Measurements from ENCODE around the gene KCNIP2. TPM values are rescaled to one million over a fixed set of nuclear protein-coding genes. Genes with fewer than 3 reads are reported as not detected.

KCNIP2 gene
- polyA plus RNA-seq, 1 of the 3 experiments (the other 2 are of a cell fraction): 1.0 TPM

- Histone ChIP-seq H3K27ac (ENCODE audit: low read depth in 2 of 2, low read length in 1 of 2) (peak overlapping the region in 1 of 2 experiments; percentile 47; a peak in 2 of 4 replicates), H3F3A (replicated peaks; ENCODE audit: insufficient read depth) (no peaks in the 10 kb centered on the region), H3K9me2 (no peaks in the 10 kb centered on the region), H3K4me3 (ENCODE audit: low read depth in 2 of 2, low read length in 1 of 2) (no peak overlapping the region), H3K79me2 (ENCODE audit: insufficient read depth) (no peaks in the 10 kb centered on the region), H3K9me3 (no peaks in the 10 kb centered on the region), H3K9ac (no peak overlapping the region), H2AFZ (ENCODE audit: low read depth) (no peak overlapping the region), H3K27me3 (ENCODE audit: insufficient read depth) (no peaks in the 10 kb centered on the region), H3K4me1 (ENCODE audit: control insufficient read depth in 1 of 2, insufficient read depth in 2 of 2, low read depth in 1 of 2, low read length in 1 of 2) (peaks cover 0 to 10% of the 10 kb centered on the region in 2 experiments; a peak in 1 of 4 replicates), H3K4me2 (peak overlapping the region; percentile 15; the same call in 1 of the 2 replicates), H3K36me3 (replicated peaks in 1 of 2; ENCODE audit: control insufficient read depth in 1 of 2, insufficient read depth in 2 of 2, low read length in 1 of 2) (no peaks in the 10 kb centered on the region), H4K20me1 (ENCODE audit: insufficient read depth) (no peaks in the 10 kb centered on the region)
- no peak for DNase-seq
- WGBS (ENCODE audit: low lambda C conversion rate): 76% methylated on average over 13 of the region's 13 CpGs
- TF ChIP-seq SMC3 (IDR thresholded peaks at IDR 0.05; ENCODE audit: low read depth, low read length) (no peak), ELF1 (IDR thresholded peaks at IDR 0.05) (no peak), NRF1 (IDR thresholded peaks at IDR 0.05; ENCODE audit: low read depth, low read length) (no peak), JUND (IDR thresholded peaks at IDR 0.05) (no peak), EP300 (IDR thresholded peaks at IDR 0.05; ENCODE audit: borderline replicate concordance in 1 of 2, low read depth in 1 of 2, low read length in 1 of 2) (no peak), FOXM1 (IDR thresholded peaks at IDR 0.05; ENCODE audit: low read depth) (no peak), EZH2phosphoT487 (IDR thresholded peaks at IDR 0.05; ENCODE audit: borderline replicate concordance, low read depth) (no peak), YY1 (IDR thresholded peaks at IDR 0.05; ENCODE audit: low read depth) (no peak), RCOR1 (IDR thresholded peaks at IDR 0.05; ENCODE audit: low read length) (no peak)
- TF ChIP-seq, protein P1, sequence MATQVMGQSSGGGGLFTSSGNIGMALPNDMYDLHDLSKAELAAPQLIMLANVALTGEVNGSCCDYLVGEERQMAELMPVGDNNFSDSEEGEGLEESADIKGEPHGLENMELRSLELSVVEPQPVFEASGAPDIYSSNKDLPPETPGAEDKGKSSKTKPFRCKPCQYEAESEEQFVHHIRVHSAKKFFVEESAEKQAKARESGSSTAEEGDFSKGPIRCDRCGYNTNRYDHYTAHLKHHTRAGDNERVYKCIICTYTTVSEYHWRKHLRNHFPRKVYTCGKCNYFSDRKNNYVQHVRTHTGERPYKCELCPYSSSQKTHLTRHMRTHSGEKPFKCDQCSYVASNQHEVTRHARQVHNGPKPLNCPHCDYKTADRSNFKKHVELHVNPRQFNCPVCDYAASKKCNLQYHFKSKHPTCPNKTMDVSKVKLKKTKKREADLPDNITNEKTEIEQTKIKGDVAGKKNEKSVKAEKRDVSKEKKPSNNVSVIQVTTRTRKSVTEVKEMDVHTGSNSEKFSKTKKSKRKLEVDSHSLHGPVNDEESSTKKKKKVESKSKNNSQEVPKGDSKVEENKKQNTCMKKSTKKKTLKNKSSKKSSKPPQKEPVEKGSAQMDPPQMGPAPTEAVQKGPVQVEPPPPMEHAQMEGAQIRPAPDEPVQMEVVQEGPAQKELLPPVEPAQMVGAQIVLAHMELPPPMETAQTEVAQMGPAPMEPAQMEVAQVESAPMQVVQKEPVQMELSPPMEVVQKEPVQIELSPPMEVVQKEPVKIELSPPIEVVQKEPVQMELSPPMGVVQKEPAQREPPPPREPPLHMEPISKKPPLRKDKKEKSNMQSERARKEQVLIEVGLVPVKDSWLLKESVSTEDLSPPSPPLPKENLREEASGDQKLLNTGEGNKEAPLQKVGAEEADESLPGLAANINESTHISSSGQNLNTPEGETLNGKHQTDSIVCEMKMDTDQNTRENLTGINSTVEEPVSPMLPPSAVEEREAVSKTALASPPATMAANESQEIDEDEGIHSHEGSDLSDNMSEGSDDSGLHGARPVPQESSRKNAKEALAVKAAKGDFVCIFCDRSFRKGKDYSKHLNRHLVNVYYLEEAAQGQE (IDR thresholded peaks at IDR 0.05; ENCODE audit: low read depth, low read length): no peak
- TF ChIP-seq, protein P2, sequence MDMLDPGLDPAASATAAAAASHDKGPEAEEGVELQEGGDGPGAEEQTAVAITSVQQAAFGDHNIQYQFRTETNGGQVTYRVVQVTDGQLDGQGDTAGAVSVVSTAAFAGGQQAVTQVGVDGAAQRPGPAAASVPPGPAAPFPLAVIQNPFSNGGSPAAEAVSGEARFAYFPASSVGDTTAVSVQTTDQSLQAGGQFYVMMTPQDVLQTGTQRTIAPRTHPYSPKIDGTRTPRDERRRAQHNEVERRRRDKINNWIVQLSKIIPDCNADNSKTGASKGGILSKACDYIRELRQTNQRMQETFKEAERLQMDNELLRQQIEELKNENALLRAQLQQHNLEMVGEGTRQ (IDR thresholded peaks at IDR 0.05; ENCODE audit: borderline replicate concordance, low read depth, low read length): no peak
- TF ChIP-seq, protein P3, sequence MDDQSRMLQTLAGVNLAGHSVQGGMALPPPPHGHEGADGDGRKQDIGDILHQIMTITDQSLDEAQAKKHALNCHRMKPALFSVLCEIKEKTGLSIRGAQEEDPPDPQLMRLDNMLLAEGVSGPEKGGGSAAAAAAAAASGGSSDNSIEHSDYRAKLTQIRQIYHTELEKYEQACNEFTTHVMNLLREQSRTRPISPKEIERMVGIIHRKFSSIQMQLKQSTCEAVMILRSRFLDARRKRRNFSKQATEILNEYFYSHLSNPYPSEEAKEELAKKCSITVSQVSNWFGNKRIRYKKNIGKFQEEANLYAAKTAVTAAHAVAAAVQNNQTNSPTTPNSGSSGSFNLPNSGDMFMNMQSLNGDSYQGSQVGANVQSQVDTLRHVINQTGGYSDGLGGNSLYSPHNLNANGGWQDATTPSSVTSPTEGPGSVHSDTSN (IDR thresholded peaks at IDR 0.05): no peak
- TF ChIP-seq, protein P4, sequence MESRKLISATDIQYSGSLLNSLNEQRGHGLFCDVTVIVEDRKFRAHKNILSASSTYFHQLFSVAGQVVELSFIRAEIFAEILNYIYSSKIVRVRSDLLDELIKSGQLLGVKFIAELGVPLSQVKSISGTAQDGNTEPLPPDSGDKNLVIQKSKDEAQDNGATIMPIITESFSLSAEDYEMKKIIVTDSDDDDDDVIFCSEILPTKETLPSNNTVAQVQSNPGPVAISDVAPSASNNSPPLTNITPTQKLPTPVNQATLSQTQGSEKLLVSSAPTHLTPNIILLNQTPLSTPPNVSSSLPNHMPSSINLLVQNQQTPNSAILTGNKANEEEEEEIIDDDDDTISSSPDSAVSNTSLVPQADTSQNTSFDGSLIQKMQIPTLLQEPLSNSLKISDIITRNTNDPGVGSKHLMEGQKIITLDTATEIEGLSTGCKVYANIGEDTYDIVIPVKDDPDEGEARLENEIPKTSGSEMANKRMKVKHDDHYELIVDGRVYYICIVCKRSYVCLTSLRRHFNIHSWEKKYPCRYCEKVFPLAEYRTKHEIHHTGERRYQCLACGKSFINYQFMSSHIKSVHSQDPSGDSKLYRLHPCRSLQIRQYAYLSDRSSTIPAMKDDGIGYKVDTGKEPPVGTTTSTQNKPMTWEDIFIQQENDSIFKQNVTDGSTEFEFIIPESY (IDR thresholded peaks at IDR 0.05; ENCODE audit: borderline replicate concordance, low read depth): no peak
- ChIA-PET CTCF (interaction anchor here (1.1 to 13.0 kb wide), 7 partner anchors 8 to 194 kb away, joined by 3 to 108 read pairs (median 4); partner anchors contain the start of gene KCNIP2), POLR2A (no interaction called here)
Measured at GRCh38 chr10:101879456-101880231, 36.0 kb upstream of the KCNIP2 start.
